ENCODE measurements around the gene AREG.

DNA sequence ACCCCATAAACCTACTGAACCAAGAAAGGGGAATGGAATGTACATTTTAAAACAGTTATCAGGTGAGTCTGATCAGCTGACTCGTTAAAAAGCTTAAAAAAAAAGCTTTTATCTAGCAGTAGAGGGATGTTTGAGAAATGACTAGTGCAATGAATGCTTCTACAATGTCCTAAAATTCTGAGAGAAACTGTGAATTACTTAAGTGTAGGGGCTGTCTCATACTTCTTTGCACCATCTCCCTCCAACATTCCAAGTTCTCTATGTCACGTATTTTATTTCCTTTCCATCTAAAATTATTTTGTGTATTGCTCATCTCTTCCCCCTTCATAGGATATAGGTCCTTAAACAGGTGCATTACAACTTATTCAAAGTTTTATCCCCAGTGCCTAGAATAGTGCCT lies 11.9 kb upstream of the AREG start:
- TF ChIP-seq, protein P1, sequence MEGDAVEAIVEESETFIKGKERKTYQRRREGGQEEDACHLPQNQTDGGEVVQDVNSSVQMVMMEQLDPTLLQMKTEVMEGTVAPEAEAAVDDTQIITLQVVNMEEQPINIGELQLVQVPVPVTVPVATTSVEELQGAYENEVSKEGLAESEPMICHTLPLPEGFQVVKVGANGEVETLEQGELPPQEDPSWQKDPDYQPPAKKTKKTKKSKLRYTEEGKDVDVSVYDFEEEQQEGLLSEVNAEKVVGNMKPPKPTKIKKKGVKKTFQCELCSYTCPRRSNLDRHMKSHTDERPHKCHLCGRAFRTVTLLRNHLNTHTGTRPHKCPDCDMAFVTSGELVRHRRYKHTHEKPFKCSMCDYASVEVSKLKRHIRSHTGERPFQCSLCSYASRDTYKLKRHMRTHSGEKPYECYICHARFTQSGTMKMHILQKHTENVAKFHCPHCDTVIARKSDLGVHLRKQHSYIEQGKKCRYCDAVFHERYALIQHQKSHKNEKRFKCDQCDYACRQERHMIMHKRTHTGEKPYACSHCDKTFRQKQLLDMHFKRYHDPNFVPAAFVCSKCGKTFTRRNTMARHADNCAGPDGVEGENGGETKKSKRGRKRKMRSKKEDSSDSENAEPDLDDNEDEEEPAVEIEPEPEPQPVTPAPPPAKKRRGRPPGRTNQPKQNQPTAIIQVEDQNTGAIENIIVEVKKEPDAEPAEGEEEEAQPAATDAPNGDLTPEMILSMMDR (IDR thresholded peaks at IDR 0.05) = no peak
- TF ChIP-seq POLR2A (IDR thresholded peaks at IDR 0.05) = no peak
